ENCODE measurements around the gene PHACTR1.

DNA sequence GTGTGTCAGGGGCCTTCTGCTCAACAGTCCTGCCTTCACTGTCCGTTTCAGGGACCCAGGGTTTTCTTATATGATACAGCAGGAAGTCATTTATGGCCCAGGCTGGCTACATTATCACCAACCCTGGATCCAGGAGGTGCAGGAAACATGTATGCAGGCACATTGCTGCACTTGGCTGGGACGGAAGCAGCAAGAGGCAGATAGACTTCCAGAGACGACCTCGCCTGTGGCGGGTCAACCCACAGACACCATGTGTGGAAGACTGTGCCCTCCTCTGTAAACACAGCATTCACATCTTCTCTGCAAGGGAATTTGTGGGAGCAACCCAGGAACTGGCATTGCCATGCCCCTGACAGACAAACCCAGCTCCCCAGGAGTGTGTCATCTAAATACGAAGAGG lies 568.1 kb downstream of the PHACTR1 start:
- no peak for TF ChIP-seq CTCF (IDR thresholded peaks at IDR 0.05)
- TF ChIP-seq POLR2A (IDR thresholded peaks at IDR 0.05), result no peak
